A673 (cell line): Measurements from ENCODE around the gene BTF3.

Experiments used
- EZH2 ChIP-seq: fragments of 200-600 bp; sonication (generic); IDR thresholded peaks from 2 replicates; pipeline ENCODE4 v1.6.1; 2017; ENCODE audit warnings: borderline replicate concordance, low read depth, mild to moderate bottlenecking, mixed read lengths, antibody characterized with exemption, low read length; ENCODE audit not compliant: poor library complexity, severe bottlenecking
- TF ChIP-seq, protein P1 (sequence below): fragments of 300-800, 200-600 bp; sonication (generic); conservative IDR thresholded peaks from 2 replicates; pipeline ENCODE4 v1.5.1; 2017; ENCODE audit warnings: low read depth, mild to moderate bottlenecking, antibody characterized with exemption, low read length, moderate library complexity, mixed read lengths

DNA sequence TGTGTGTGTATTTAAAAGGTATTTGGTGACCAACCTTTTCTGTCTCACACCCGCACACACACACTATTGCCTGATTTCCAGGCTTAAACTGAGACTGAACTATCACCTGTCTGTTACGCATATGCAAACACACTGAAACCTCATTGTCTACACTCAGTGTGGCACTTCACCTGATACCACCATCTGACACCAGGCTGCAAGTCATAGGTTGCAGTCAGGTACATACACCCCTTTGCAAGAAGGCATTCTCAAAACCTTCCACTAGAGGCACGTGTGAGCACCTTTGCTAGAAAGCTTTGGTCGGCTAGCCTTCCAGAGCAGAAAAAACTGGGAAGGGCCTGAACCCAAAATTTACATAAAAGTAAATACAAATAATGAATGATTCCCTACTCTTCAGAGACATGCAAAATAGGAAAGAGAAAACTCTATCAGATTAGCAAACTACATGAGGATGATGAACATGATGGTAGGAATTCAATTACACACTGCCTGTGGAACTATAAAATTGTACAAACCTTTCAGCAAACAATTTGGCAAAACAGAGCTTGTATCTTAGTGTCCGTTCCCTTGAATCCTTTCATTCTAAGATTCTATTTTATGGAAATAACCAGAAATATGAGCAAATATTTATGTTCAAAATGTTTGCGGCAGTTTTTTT lies 43.7 kb upstream of the BTF3 start:
- TF ChIP-seq, protein P1, sequence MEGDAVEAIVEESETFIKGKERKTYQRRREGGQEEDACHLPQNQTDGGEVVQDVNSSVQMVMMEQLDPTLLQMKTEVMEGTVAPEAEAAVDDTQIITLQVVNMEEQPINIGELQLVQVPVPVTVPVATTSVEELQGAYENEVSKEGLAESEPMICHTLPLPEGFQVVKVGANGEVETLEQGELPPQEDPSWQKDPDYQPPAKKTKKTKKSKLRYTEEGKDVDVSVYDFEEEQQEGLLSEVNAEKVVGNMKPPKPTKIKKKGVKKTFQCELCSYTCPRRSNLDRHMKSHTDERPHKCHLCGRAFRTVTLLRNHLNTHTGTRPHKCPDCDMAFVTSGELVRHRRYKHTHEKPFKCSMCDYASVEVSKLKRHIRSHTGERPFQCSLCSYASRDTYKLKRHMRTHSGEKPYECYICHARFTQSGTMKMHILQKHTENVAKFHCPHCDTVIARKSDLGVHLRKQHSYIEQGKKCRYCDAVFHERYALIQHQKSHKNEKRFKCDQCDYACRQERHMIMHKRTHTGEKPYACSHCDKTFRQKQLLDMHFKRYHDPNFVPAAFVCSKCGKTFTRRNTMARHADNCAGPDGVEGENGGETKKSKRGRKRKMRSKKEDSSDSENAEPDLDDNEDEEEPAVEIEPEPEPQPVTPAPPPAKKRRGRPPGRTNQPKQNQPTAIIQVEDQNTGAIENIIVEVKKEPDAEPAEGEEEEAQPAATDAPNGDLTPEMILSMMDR, result peak; percentile 74
- no peak for TF ChIP-seq EZH2
